NCI-H748 (cell line): ENCODE data around the gene FAM53C.
"Not testable (repeated sequence)": the region's sequence is repeated elsewhere in the genome, so short reads cannot be mapped to it uniquely, and the experiment has no call there.

Experiments
- DNase-seq: peaks from one replicate; lab custom pipeline; 2025; ENCODE audit not compliant: unreplicated experiment; lab: John Stamatoyannopoulos, UW

FAM53C gene

DNA sequence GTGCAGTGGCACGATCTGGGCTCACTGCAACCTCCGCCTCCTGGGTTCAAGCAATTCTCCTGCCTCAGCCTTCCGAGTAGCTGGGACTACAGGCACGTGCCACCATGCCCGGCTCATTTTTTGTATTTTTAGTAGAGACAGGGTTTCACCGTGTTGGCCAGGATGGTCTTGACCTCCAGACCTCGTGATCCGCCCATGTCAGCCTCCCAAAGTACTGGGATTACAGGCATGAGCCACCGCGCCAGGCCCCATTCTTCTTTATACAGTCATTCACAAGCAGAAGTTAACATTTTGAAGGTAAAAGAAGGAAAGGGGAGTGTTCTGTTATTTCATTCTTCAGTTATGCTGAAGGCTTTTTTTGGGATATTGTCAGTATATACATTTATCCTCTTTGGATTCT is 51.8 kb downstream of the FAM53C start:
- not testable (repeated sequence) for DNase-seq

DNA sequence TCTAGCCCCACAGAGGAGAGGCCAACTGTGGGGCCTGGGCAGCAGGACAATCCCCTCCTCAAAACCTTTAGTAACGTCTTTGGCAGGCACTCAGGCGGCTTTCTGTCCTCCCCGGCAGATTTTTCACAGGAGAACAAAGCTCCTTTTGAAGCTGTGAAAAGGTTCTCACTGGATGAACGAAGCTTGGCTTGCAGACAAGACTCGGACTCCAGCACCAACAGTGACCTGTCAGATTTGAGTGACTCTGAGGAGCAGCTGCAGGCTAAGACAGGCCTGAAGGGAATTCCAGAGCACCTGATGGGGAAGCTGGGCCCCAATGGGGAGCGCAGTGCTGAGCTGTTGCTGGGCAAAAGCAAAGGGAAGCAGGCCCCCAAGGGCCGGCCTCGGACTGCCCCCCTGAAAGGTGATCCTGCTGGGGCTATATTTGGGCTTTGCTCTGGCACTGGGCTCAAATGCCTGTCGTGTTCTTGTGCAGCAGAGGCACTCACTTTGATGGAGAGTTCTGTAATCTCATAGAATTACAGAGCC is 53.9 kb downstream of the FAM53C start:
- no peak for DNase-seq
